Mammary epithelial cell (primary cell): ENCODE measurements around the gene NASP.

Experiments used
- EZH2 ChIP-seq: IDR thresholded peaks from 2 replicates; pipeline ENCODE4 v1.6.1; 2012; ENCODE audit warnings: low read length, inconsistent platforms, borderline replicate concordance
- TF ChIP-seq, protein P1 (sequence below), 2 donors: IDR thresholded peaks in 1 of 2; conservative IDR thresholded peaks in 1 of 2; 2 replicates each; pipeline ENCODE4 v1.5.1; 2011 to 2012; ENCODE audit warnings: inconsistent platforms in 2 of 2, low read length in 2 of 2, mild to moderate bottlenecking in 2 of 2, control low read depth in 1 of 2, low read depth in 1 of 2; ENCODE audit not compliant: insufficient read depth in 1 of 2; ENCODE audit errors: extremely low read depth in 1 of 2

DNA sequence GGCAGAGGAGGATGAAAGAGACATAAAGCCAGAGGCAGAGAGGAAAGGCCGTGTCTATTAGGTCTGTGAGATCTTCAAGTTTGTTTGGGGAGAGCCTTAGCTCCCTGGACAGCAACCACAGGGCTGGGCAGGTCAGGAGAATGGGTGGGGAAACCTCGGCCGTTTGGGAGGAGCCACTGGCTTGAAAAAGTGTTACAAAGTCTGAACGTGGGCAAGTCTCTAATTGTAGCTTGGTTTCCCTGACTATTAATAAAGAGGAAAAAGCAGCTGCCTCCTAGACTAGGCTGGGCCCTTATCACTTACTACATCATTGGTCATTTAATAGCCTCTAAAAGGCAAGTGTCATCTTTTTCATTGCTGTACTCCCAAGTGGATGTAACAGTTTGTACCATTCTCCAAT is 40.1 kb downstream of the NASP start, which contains the start of gene CCDC17:
- TF ChIP-seq, protein P1, sequence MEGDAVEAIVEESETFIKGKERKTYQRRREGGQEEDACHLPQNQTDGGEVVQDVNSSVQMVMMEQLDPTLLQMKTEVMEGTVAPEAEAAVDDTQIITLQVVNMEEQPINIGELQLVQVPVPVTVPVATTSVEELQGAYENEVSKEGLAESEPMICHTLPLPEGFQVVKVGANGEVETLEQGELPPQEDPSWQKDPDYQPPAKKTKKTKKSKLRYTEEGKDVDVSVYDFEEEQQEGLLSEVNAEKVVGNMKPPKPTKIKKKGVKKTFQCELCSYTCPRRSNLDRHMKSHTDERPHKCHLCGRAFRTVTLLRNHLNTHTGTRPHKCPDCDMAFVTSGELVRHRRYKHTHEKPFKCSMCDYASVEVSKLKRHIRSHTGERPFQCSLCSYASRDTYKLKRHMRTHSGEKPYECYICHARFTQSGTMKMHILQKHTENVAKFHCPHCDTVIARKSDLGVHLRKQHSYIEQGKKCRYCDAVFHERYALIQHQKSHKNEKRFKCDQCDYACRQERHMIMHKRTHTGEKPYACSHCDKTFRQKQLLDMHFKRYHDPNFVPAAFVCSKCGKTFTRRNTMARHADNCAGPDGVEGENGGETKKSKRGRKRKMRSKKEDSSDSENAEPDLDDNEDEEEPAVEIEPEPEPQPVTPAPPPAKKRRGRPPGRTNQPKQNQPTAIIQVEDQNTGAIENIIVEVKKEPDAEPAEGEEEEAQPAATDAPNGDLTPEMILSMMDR (conservative IDR thresholded peaks at IDR 0.05 in 1 of 2, IDR thresholded peaks at IDR 0.05 in 1 of 2; ENCODE audit: extremely low read depth in 1 of 2, insufficient read depth in 1 of 2, low read depth in 1 of 2, low read length in 2 of 2): no peak
- no peak for TF ChIP-seq EZH2
